NCI-H146 treated with DMSO at 0.1 percent for 48 hours (cell line): ENCODE results near the gene SYPL2.

Source experiments
- DNase-seq: peaks from one replicate; lab custom pipeline; 2025; ENCODE audit not compliant: unreplicated experiment; lab: John Stamatoyannopoulos, UW

SYPL2 gene

DNA sequence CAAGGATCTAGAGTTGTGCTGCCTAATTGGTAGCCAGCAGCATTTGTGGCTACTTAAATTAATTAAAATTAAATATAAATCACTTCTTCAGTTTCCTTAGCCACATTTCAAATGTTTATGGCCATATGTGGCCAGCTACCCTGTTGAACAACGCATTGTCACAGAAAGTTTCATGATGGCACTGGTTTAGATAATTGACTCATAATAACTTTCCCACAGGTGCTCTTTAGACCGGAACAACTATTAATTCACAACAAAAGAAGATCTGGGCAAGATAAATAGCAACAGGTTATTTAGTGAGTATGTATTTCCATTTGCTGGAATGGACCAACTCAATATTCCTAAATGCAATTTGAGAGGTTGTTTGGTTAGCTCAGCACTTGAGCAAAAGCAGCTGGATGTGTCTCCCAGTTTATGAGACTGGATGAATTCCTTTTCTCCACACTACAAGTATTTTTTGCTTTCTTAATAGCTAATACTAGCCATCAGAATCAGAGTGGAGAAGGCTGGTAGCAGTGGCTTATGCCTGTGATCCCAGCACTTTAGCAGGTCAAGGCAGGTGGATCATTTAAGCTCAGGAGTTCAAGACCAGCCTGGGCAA is 46.9 kb downstream of the SYPL2 start:
- DNase-seq = peak; percentile 47

DNA sequence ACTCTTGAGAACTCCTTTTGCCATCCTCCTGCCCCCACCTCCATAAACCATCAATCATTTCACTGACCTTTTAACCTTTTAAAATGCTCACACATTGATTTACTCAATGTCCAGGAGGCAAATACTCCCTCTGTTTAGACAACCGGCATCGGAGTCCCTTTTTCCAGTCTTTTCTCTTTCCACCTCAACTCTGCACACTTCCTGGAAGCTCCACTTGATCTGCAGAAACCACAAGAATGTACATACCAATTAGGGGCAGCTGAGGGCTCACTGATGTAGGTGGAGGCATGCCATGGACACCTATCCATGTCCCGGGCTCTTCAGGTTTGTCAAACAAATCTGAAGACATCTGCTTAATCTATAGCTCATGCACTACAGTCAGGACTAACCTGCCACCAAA is 48.5 kb downstream of the SYPL2 start:
- DNase-seq = no peak

DNA sequence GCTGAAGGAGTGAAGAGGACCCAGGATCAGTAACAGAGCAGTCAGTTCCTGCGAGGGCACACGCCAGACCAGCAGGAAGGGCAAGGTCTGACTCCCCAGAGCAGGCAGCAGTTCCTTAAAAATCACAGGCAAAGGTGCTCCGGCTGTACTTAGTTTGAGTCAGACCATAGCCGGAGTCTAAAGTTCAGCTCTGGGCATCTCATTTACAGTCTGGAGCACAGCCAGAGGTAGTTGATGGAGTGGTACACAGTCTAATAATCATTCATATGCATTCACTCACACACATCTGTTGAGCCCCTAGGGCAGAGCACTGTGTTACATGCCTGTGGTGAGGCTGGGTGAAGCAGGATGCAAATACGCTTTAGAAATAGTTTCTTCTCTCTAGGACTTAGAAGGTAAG is 50.5 kb downstream of the SYPL2 start:
- DNase-seq = no peak

DNA sequence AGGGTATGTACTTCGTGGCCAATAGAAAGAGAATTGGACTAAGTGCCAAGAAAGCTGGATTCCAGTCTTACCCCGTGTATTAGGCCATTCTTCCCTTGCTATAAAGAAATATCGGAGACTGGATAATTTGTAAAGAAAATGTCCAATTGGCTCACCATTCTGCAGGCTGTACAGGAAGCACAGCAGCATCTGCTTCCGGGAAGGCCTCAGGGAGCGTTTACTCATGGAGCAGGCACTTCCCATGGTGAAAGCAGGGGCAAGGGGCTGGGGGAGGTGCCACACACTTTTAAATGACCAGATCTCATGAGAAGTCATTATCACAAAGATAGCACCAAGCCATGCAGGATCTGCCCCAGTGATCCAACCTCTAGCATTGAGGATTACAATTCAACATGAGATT is 51.0 kb downstream of the SYPL2 start:
- no peak for DNase-seq

GRCh38 chr1:109521002-109521951 is 54.9 kb downstream of the SYPL2 start:
- DNase-seq = no peak

GRCh38 chr1:109522026-109522425 is 55.7 kb downstream of the SYPL2 start:
- DNase-seq = no peak

GRCh38 chr1:109523706-109524105 is 57.4 kb downstream of the SYPL2 start:
- DNase-seq = no peak

- DNase-seq = no peak
Observed at GRCh38 chr1:109527098-109527811, 60.9 kb downstream of the SYPL2 start.

GRCh38 chr1:109527846-109528695 is 61.7 kb downstream of the SYPL2 start:
- no peak for DNase-seq

DNA sequence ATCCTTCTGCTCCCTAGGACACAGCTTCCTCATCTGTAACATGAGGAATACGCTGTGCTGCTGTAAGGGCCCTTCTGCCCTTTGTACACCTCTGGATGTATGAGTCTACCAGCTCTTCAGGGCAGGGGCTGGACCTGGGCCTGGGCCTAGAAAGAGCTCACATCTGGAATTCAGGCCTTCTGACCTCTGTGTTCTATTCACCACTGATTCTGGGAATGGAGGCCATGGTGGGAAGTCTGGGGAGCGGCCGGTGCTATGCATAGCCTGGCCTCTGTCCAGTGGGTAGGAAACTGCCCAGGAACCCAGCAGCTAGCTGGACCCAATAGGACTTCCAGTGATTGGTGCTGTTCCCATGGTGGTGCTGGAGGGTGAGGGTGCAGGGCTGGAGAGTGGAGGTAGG is 62.4 kb downstream of the SYPL2 start:
- DNase-seq = no peak

- DNase-seq = no peak
Observed at GRCh38 chr1:109529881-109530456, 63.6 kb downstream of the SYPL2 start.

GRCh38 chr1:109530457-109531087 is 64.2 kb downstream of the SYPL2 start:
- DNase-seq = no peak

DNA sequence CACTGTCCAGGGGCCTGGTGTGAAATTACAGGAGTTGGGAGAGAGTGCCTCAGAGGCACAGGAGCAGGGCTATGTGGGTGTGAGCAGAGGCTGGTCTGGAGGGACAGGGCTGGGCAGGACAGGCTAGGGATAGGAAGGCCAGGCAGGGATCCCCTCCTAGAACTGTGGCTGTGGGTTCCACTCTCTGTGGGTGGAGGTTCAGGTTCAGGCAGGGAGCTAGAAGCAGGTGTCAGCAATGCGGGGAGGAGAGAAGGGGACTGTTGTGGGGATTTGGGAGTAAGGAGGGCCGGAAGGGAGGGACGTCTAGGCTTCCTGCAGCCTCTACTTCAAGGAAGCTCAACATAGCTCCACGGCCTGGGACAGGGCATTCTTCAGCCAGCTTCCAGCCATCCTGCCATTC is 65.0 kb downstream of the SYPL2 start:
- DNase-seq = no peak
